AG04449 (cell line): ENCODE measurements around the gene DNAJB2.

ENCODE experiments used
- CTCF ChIA-PET: fragments of 350-600 bp; formaldehyde crosslinking; extraction: SDS; loops from one replicate; lab custom pipeline; 2021; ENCODE audit warnings: antibody characterized with exemption; lab: Yijun Ruan, JAX
- POLR2A ChIA-PET: fragments of 400-600, 350-600 bp; formaldehyde crosslinking; extraction: SDS; loops from one replicate; lab custom pipeline; 2020; ENCODE audit warnings: antibody characterized with exemption, inconsistent platforms; lab: Yijun Ruan, JAX
- DNase-seq: peaks from one replicate; pipeline ENCODE4 v3.0.0-alpha.2; 2010; ENCODE audit warnings: low read depth, low spot score
- H3K4me3 ChIP-seq: 2 replicates; pipeline ENCODE4 v1.5.1; 2011; ENCODE audit warnings: low read depth, mild to moderate bottlenecking, control low read depth, low read length
- TF ChIP-seq, protein P1 (sequence below): IDR thresholded peaks from one replicate; pipeline ENCODE4 v1.5.1; 2011; ENCODE audit warnings: mild to moderate bottlenecking, moderate library complexity, low read length, control low read depth, inconsistent platforms; ENCODE audit not compliant: insufficient read depth; ENCODE audit errors: missing control alignments

The DNAJB2 gene

DNA sequence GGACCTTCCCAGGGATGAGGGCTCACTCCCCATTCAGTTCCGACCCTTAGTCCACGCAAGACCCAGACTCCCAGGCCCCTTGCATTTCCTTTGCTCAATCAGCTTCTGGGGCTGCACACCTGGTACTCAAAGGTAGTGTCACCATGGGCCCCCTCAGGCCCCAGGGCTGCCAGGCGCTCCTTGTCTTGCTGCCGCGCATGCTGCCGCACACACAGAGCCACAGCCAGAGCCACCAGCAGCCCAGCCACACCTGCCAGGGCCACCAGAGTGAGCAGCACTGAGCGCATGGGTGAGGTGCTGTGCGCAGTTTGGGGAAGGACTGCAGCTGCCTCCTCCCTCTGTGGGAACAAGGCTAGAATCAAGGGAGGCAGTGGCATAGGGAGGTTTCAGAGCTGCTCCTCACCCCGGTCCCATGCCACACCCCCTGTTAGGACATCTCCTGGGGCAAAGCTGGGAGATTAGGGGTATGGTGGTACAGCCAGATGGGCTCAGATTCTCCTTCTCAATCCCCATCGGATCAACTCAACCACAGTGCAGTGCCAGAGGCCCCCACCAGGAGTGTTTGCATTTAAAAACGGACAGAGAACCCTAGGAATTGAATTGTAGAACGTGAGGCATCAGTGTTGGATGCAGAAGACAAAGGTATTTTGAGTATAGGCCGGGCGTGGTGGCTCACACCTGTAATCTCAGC, 18.7 kb downstream of the DNAJB2 start:
- DNase-seq, result no peak
- TF ChIP-seq, protein P1, sequence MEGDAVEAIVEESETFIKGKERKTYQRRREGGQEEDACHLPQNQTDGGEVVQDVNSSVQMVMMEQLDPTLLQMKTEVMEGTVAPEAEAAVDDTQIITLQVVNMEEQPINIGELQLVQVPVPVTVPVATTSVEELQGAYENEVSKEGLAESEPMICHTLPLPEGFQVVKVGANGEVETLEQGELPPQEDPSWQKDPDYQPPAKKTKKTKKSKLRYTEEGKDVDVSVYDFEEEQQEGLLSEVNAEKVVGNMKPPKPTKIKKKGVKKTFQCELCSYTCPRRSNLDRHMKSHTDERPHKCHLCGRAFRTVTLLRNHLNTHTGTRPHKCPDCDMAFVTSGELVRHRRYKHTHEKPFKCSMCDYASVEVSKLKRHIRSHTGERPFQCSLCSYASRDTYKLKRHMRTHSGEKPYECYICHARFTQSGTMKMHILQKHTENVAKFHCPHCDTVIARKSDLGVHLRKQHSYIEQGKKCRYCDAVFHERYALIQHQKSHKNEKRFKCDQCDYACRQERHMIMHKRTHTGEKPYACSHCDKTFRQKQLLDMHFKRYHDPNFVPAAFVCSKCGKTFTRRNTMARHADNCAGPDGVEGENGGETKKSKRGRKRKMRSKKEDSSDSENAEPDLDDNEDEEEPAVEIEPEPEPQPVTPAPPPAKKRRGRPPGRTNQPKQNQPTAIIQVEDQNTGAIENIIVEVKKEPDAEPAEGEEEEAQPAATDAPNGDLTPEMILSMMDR, result peak; percentile 17
- H3K4me3 ChIP-seq, result no peak overlapping the region
- POLR2A ChIA-PET, result no interaction called here
- CTCF ChIA-PET, result interaction anchor here (0.8 to 22.1 kb wide), 18 partner anchors 6 to 267 kb away, joined by 3 to 691 read pairs (median 6); partner anchors contain the start of genes ANKZF1, ATG9A, CNPPD1 and DNAJB2

DNA sequence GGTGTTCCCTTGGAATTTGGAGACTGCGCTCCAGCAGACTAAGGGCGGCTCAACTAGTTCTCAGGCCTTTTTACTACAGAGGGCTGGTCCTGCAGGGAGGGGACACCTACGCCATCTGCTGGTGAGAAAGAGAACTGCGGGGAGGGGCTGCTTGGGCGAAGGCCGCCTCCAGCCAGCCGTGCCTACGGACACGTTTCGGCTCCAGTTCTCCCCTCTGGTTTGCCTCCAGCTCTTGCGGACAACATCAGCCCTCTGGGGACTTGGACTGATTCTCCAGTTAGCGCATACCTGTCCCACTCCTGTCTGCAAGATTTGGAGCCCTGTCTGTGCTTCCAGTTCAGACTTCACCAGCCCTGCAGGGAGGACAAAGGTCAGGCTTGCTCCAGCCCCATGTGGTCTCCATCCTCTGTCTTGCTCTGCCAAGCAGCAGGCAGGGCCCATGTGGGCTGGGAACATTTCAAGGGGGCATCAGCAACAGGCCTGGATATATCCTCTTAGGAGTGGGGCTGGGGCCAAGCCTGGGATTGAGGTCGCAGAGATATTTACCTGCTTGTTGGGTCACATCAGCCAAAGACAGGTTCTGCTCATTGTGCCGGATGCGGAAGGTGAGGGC, 19.7 kb downstream of the DNAJB2 start:
- POLR2A ChIA-PET, result no interaction called here

DNA sequence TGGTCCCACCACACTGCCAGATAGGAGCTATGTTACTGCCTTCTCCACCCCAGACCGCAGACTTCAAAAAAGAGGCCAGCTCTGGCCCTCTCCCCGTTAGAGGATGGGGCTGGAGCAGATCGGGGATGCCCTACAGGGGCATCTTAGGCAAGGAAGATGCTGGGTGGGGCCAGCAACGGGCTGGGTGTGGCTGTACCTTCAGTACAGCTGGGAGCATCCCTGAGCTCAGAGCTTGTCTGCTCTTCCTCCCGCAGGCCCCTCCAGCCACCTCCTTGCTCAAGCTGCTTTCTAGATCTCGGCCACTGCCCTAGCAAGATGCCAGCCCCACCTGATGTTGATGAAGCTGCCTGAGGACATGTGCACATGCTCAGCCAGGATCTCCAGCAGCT, 20.2 kb downstream of the DNAJB2 start:
- TF ChIP-seq, protein P1, result no peak
- H3K4me3 ChIP-seq, result no peak overlapping the region
- DNase-seq, result no peak
- ChIA-PET CTCF (interaction anchor here (0.7 to 22.1 kb wide), 33 partner anchors 7 to 273 kb away, joined by 3 to 691 read pairs (median 5); partner anchors contain the start of genes ANKZF1, ATG9A, CNPPD1 and DNAJB2), POLR2A (no interaction called here)

More for the DNA sequence above, 19.7 kb downstream of the DNAJB2 start:
- TF ChIP-seq, protein P1, result peak; percentile 98
- H3K4me3 ChIP-seq, result peak overlapping the region; percentile 15; the same call in 1 of the 2 replicates
- CTCF ChIA-PET, result interaction anchor here (0.7 to 22.1 kb wide), 34 partner anchors 7 to 272 kb away, joined by 3 to 691 read pairs (median 6); partner anchors contain the start of genes ANKZF1, ATG9A, CNPPD1 and DNAJB2
- DNase-seq, result no peak

DNA sequence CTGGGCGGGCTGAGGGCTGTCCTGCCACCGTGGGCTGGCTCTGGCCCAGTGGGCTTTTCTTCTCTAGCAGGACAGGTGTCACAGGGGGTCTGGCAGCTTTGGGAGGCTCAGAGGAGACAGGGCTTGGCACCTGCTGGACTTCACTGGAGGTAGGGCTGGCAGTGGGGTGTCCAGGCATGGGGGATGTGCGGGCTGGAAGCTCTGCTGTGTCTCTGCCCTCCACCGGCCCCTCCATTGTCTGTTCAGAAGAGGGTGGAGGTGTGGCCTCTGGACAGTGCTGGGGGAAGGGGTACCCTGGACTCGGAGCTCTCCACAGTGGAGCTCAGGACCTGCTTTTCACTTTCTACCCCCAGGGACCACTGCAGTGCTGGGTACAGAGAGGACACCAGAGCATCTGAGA, 20.9 kb downstream of the DNAJB2 start:
- no peak for DNase-seq
- ChIA-PET POLR2A (no interaction called here), CTCF (interaction anchor here (0.7 to 22.1 kb wide), 24 partner anchors 8 to 304 kb away, joined by 3 to 691 read pairs (median 6); partner anchors contain the start of genes ANKZF1, ATG9A, CNPPD1 and DNAJB2)
- H3K4me3 ChIP-seq, result no peak overlapping the region
- TF ChIP-seq, protein P1, result no peak

DNA sequence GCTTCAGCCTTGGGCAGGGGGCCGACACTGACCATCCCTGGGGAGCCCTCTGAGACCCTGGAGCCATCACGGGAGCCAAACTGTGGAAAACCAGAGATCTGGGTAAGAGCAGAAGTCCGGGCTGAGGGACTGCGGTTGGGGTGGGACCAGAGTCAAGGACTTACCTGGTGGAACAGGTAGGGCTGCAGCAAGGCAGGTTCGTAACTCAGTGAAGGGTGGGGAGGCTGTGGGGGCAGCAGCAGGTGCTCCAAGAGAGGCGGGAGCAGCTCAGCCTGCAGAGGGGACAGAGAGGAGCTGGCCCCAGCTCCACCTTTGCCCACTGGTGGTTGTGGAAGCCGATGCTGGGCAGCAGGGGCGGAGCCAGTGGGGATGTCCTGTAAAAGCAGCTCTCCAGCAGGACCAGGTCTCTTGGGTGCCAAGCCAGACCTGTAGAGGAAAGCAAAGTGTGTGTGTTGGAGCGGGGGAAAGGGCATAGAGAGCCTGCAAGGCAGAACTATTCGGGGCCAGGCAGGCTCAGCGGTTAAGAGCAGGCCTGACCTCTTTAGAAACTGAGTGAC, 23.3 kb downstream of the DNAJB2 start:
- no peak overlapping the region for H3K4me3 ChIP-seq
- DNase-seq, result no peak
- CTCF ChIA-PET, result interaction anchor here (1.1 to 22.1 kb wide), 7 partner anchors 9 to 147 kb away, joined by 3 to 691 read pairs (median 61); partner anchors contain the start of genes ANKZF1, ATG9A, DNAJB2 and NHEJ1
- POLR2A ChIA-PET, result no interaction called here
- TF ChIP-seq, protein P1, result no peak
